Muscle layer of duodenum (tissue), 2 donors: ENCODE results near the gene PSME4.

Source experiments
- H3K27ac ChIP-seq: one replicate; pipeline ENCODE4 v1.7.0; 2013; ENCODE audit warnings: mild to moderate bottlenecking, low read length
- H3K27me3 ChIP-seq: one replicate; pipeline ENCODE4 v1.7.0; 2013; ENCODE audit warnings: low read depth, mild to moderate bottlenecking, control low read depth, low read length
- H3K36me3 ChIP-seq, 2 donors: one replicate each; pipeline ENCODE4 v1.7.0; 2013; ENCODE audit warnings: low read length in 2 of 2, control low read depth in 1 of 2, mild to moderate bottlenecking in 1 of 2; ENCODE audit not compliant: insufficient read depth in 2 of 2, control insufficient read depth in 1 of 2
- H3K4me1 ChIP-seq, 2 donors: one replicate each; pipeline ENCODE4 v1.7.0; 2013; ENCODE audit warnings: low read length in 2 of 2, mild to moderate bottlenecking in 2 of 2, control low read depth in 1 of 2, moderate library complexity in 1 of 2; ENCODE audit not compliant: insufficient read depth in 2 of 2, control insufficient read depth in 1 of 2
- H3K4me3 ChIP-seq, 2 donors: one replicate each; pipeline ENCODE4 v1.7.0; 2013; ENCODE audit warnings: low read length in 2 of 2, low read depth in 1 of 2, mild to moderate bottlenecking in 1 of 2
- H3K9me3 ChIP-seq, 2 donors: one replicate each; pipeline ENCODE4 v1.7.0; 2013; ENCODE audit warnings: low read length in 2 of 2, control low read depth in 1 of 2, mild to moderate bottlenecking in 1 of 2; ENCODE audit not compliant: control insufficient read depth in 1 of 2
- donor health status: healthy.

Gene PSME4

GRCh38 chr2:53994818-53995808, 24.3 kb upstream of the PSME4 start:
- Histone ChIP-seq H3K27ac (no peak overlapping the region), H3K4me1 (peaks cover 0 to 6% of the 10 kb centered on the region in 2 donors), H3K27me3 (no peaks in the 10 kb centered on the region), H3K9me3 (no peaks in the 10 kb centered on the region), H3K36me3 (no peaks in the 10 kb centered on the region), H3K4me3 (no peak overlapping the region)

GRCh38 chr2:53991948-53992347, 21.2 kb upstream of the PSME4 start:
- Histone ChIP-seq H3K4me1 (peaks cover 1 to 9% of the 10 kb centered on the region in 2 donors), H3K27ac (no peak overlapping the region), H3K4me3 (no peak overlapping the region), H3K36me3 (no peaks in the 10 kb centered on the region), H3K27me3 (no peaks in the 10 kb centered on the region), H3K9me3 (no peaks in the 10 kb centered on the region)

- Histone ChIP-seq H3K4me1 (peaks cover 6 to 10% of the 10 kb centered on the region in 2 donors), H3K27me3 (no peaks in the 10 kb centered on the region), H3K4me3 (no peak overlapping the region), H3K9me3 (no peaks in the 10 kb centered on the region), H3K36me3 (no peaks in the 10 kb centered on the region), H3K27ac (no peak overlapping the region)
These were observed 18.5 kb upstream of the PSME4 start for GRCh38 chr2:53989210-53989862.

- Histone ChIP-seq H3K4me3 (no peak overlapping the region), H3K4me1 (peaks cover 6 to 10% of the 10 kb centered on the region in 2 donors), H3K27me3 (no peaks in the 10 kb centered on the region), H3K36me3 (peaks cover 0 to 5% of the 10 kb centered on the region in 2 donors), H3K27ac (peak overlapping the region; percentile 36), H3K9me3 (no peaks in the 10 kb centered on the region)
These were observed 16.6 kb upstream of the PSME4 start for GRCh38 chr2:53987336-53987921.

DNA sequence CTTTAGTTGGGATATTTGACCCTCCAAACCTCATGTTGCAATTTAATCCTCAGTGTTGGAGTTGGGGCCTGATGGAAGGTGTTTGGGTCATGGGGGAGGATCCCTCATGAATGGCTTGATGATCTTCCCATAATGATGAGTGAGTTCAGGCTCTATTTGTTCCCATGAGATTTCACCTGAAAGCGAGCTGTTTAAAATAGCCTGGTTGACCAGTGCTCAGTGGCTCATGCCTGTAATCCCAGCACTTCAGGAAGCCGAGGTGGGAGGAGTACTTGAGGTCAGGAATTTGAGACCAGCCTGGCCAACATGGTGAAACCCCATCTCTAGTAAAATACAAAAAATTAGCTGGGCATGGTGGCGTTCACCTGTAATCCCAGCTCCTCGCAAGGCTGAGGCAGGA, 14.9 kb upstream of the PSME4 start:
- Histone ChIP-seq H3K4me1 (peaks cover 9 to 10% of the 10 kb centered on the region in 2 donors), H3K9me3 (no peaks in the 10 kb centered on the region), H3K4me3 (no peak overlapping the region), H3K36me3 (peaks cover 9% of the 10 kb centered on the region in 2 donors), H3K27ac (no peak overlapping the region), H3K27me3 (no peaks in the 10 kb centered on the region)

- Histone ChIP-seq H3K4me3 (peak overlapping the region; percentile 85 to 90), H3K27me3 (no peaks in the 10 kb centered on the region), H3K36me3 (peaks cover 0 to 25% of the 10 kb centered on the region in 2 donors), H3K4me1 (peaks cover 10 to 21% of the 10 kb centered on the region in 2 donors), H3K27ac (peak overlapping the region; percentile 95), H3K9me3 (no peaks in the 10 kb centered on the region)
These were observed 647 bp downstream of the PSME4 start for GRCh38 chr2:53969968-53970723.

DNA sequence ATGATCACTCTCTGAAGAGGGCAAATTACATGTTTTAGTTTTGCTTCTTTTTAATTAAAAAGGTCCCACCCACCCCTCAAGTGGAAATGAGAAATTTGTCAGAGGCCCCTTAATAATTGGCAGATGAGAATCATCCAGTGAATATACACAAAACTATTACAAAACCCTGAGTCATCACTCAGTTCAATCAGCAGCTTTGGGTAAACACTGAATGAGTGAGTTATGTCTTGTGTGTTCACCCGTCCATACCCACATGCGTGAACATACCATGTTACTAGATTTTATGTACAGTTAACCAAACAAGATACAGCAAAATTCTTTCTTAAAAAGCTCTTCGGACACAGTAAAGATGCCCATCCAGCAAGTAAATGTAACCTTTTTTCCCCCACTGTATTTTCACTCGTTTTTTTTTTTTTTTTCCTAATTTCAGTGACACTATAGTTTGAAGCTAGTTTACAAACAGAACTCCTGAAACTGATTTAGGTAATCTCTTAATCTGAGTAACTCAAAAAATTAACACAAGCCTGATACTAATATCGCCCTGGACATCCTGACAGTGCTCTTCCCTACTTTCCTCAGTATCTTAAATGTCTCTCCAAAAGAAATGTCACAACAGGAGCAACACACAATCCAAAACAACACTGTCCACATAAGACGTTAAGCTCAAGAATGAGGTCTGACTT, 1.4 kb downstream of the PSME4 start:
- no peaks in the 10 kb centered on the region for H3K27me3 ChIP-seq
- H3K9me3 ChIP-seq: no peaks in the 10 kb centered on the region
- H3K36me3 ChIP-seq: peaks cover 0 to 25% of the 10 kb centered on the region in 2 donors
- H3K4me3 ChIP-seq: peak overlapping the region; percentile 85 to 90
- H3K27ac ChIP-seq: peak overlapping the region; percentile 95
- peaks cover 10 to 26% of the 10 kb centered on the region in 2 donors for H3K4me1 ChIP-seq

DNA sequence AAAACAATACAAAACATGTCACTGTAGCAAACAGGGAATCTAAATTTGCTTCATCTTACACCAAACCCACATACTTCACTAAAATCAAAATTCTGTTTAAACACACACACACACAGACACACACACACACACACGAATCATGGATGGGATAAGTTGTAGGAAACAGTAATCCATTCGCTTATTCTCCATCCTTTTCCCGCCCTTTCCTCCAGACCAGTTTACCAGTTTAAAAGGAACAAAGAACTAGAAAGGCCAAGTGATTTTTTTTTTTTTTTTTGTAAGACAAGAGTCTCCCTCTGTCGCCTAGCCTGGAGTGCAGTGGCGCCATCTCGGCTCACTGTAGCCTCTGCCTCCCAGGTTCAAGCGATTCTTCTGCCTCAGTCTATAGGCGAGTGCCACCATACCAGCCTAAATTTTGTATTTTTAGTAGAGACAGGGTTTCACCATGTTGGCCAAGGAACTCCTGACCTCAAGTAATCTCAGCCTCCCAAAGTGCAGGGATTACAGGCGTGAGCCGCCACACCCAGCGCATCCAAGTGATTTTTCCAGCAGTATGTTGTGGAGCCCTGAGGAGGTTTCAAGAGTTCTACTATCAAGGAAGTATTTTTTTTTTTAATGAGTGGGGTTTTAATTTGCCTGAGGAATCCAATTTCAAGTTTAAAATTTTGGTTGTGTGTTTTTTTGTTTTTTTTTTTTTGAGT, 5.7 kb downstream of the PSME4 start:
- Histone ChIP-seq H3K36me3 (peaks cover 0 to 16% of the 10 kb centered on the region in 2 donors), H3K27ac (no peak overlapping the region), H3K4me3 (no peak overlapping the region), H3K27me3 (no peaks in the 10 kb centered on the region), H3K9me3 (no peaks in the 10 kb centered on the region), H3K4me1 (peaks cover 10 to 50% of the 10 kb centered on the region in 2 donors)

DNA sequence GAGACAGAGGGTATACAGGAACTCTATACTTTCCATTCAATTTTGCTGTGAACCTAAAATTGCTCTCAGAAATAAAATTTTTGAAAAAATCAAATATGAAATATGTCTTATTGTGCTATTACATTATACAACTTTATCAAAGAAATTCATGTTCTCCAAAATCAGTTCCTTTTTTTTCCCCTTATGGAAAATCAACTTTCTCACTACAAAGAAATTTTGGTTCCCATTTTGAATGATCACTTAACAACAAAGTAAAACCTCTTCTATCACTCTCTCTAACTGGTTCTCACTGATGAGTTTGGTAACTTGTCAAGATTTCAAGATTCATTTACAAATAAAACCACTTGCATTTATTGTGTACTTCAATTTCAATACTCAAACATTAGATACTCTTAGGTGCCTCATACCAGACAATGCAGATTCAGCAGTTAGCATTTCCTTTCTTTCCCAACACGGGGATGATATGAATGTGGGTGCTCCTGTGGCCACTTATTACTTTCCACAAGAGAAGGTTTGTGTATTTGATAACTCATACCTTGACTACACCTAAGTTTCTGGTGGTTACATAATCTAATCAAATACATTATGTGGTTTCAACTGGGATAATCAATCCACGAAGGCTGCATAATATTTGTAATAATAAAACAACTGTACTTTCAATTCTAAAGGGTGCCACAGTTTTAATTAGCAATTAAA, 6.4 kb downstream of the PSME4 start:
- Histone ChIP-seq H3K36me3 (peaks cover 0 to 8% of the 10 kb centered on the region in 2 donors), H3K9me3 (no peaks in the 10 kb centered on the region), H3K27me3 (no peaks in the 10 kb centered on the region), H3K4me1 (peaks cover 10 to 50% of the 10 kb centered on the region in 2 donors), H3K27ac (no peak overlapping the region), H3K4me3 (no peak overlapping the region)
